Vagina (tissue), 2 donors: ENCODE results near the gene GANAB.

Source experiments
- CTCF ChIP-seq, 3 experiments: fragments of 450-650 bp in 2 of 3; fragments of 200-600 bp in 1 of 3; sonication (generic) in 1 of 3; IDR thresholded peaks; one replicate each; pipeline ENCODE4 v1.5.1; 2017 to 2019; ENCODE audit warnings: antibody characterized with exemption in 3 of 3, mild to moderate bottlenecking in 2 of 3, moderate library complexity in 2 of 3
- POLR2A ChIP-seq, 2 donors: fragments of 450-650 bp; IDR thresholded peaks; one replicate each; pipeline ENCODE4 v1.6.1; 2017; ENCODE audit warnings: antibody characterized with exemption in 2 of 2, mild to moderate bottlenecking in 2 of 2, moderate library complexity in 2 of 2
- POLR2AphosphoS5 ChIP-seq, 2 donors: sonication (generic); formaldehyde crosslinking; IDR thresholded peaks; one replicate each; pipeline ENCODE4 v1.9.0; 2017; ENCODE audit warnings: antibody characterized with exemption in 2 of 2, mild to moderate bottlenecking in 2 of 2, low read depth in 1 of 2; ENCODE audit not compliant: insufficient read depth in 1 of 2

GRCh38 chr11:62579252-62579651, 67.2 kb downstream of the GANAB start:
- TF ChIP-seq CTCF (IDR thresholded peaks at IDR 0.05) (no peak), POLR2A (IDR thresholded peaks at IDR 0.05) (no peak), POLR2AphosphoS5 (IDR thresholded peaks at IDR 0.05; ENCODE audit: insufficient read depth in 1 of 2, low read depth in 1 of 2) (no peak)
